HEK293T (cell line): ENCODE data around the gene PCDH19.

Source experiments
- CTCF ChIA-PET: fragments of 350-600 bp; formaldehyde crosslinking; extraction: SDS; loops from one replicate; lab custom pipeline; 2021; ENCODE audit warnings: antibody characterized with exemption, inconsistent platforms; lab: Yijun Ruan, JAX
- POLR2A ChIA-PET: fragments of 350-600 bp; formaldehyde crosslinking; extraction: SDS; loops from one replicate; lab custom pipeline; 2020; ENCODE audit warnings: antibody characterized with exemption, inconsistent platforms; lab: Yijun Ruan, JAX
- DNase-seq: peaks from one replicate; pipeline ENCODE4 v3.0.0; 2012; ENCODE audit warnings: mixed read lengths; ENCODE audit errors: extremely low spot score
- ARNT ChIP-seq: fragments of 450-650 bp; IDR thresholded peaks from 2 replicates; pipeline ENCODE4 v1.6.1; 2017; ENCODE audit warnings: mild to moderate bottlenecking
- BHLHE40 ChIP-seq: fragments of 450-650 bp; IDR thresholded peaks from 2 replicates; pipeline ENCODE4 v1.6.1; 2016; ENCODE audit warnings: mild to moderate bottlenecking, moderate library complexity, borderline replicate concordance
- CTBP1 ChIP-seq: fragments of 450-650 bp; IDR thresholded peaks from 2 replicates; pipeline ENCODE4 v1.6.1; 2016; ENCODE audit warnings: borderline replicate concordance
- ELF4 ChIP-seq: fragments of 450-650 bp; IDR thresholded peaks from 2 replicates; pipeline ENCODE4 v1.6.1; 2017; ENCODE audit warnings: antibody characterized with exemption
- FOXA1 ChIP-seq: fragments of 450-650 bp; IDR thresholded peaks from 2 replicates; pipeline ENCODE4 v1.6.1; 2016; ENCODE audit warnings: mild to moderate bottlenecking
- FOXK2 ChIP-seq: fragments of 450-650 bp; IDR thresholded peaks from 2 replicates; pipeline ENCODE4 v1.6.1; 2016; ENCODE audit warnings: mild to moderate bottlenecking
- FOXM1 ChIP-seq: fragments of 450-650 bp; IDR thresholded peaks from 2 replicates; pipeline ENCODE4 v1.6.1; 2017; ENCODE audit warnings: mild to moderate bottlenecking, borderline replicate concordance
- HDGF ChIP-seq: fragments of 450-650 bp; IDR thresholded peaks from 2 replicates; pipeline ENCODE4 v1.6.1; 2017; ENCODE audit warnings: antibody characterized with exemption, borderline replicate concordance
- L3MBTL2 ChIP-seq: fragments of 450-650 bp; conservative IDR thresholded peaks from 2 replicates; pipeline ENCODE4 v1.6.1; 2016; ENCODE audit warnings: mild to moderate bottlenecking
- LEF1 ChIP-seq: fragments of 450-650 bp; IDR thresholded peaks from 2 replicates; pipeline ENCODE4 v1.6.1; 2017; ENCODE audit warnings: mild to moderate bottlenecking, borderline replicate concordance
- NFRKB ChIP-seq: fragments of 450-650 bp; IDR thresholded peaks from 2 replicates; pipeline ENCODE4 v1.6.1; 2016; ENCODE audit warnings: mild to moderate bottlenecking, moderate library complexity
- SP1 ChIP-seq: fragments of 450-650 bp; IDR thresholded peaks from 2 replicates; pipeline ENCODE4 v1.6.1; 2017
- SUZ12 ChIP-seq: fragments of 450-650 bp; IDR thresholded peaks from 2 replicates; pipeline ENCODE4 v1.6.1; 2016; ENCODE audit warnings: mild to moderate bottlenecking
- TARDBP ChIP-seq: fragments of 450-650 bp; IDR thresholded peaks from 2 replicates; pipeline ENCODE4 v1.6.1; 2016
- ZNF384 ChIP-seq: fragments of 450-650 bp; IDR thresholded peaks from 2 replicates; pipeline ENCODE4 v1.6.1; 2016
- TF ChIP-seq, protein P1 (sequence below): fragments of 450-650 bp; IDR thresholded peaks from 2 replicates; pipeline ENCODE4 v1.6.1; 2016

The PCDH19 gene

DNA sequence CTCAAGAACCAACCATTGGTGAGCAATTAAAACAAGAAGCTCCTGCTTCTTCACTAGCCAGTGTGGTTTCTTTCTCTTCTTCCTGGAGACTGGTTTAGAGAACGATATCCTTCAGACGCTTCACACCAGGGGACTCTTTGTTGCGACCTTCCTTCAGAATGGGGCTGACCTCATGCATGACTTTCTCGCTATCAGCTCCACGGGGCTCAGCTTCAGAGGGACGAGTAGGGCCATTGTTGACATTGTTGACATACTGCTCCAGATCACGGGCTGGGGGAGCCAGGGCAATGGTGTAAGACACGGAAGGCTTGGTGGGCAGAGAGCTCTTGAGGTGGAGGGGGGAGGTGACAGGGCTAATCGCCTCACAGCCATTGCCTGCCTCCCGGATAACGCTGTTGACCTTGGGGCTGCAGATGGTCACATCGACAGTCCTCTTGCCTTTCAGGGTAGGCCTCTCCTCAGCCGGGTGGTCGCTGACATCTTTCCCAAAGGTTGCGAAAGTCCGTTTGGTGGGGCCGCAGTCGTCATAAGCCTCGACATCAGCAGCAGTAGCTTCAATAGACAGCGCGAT is 113.8 kb downstream of the PCDH19 start:
- no peak for DNase-seq
- POLR2A ChIA-PET, result no interaction called here
- TF ChIP-seq SP1, result no peak
- TF ChIP-seq, protein P1, sequence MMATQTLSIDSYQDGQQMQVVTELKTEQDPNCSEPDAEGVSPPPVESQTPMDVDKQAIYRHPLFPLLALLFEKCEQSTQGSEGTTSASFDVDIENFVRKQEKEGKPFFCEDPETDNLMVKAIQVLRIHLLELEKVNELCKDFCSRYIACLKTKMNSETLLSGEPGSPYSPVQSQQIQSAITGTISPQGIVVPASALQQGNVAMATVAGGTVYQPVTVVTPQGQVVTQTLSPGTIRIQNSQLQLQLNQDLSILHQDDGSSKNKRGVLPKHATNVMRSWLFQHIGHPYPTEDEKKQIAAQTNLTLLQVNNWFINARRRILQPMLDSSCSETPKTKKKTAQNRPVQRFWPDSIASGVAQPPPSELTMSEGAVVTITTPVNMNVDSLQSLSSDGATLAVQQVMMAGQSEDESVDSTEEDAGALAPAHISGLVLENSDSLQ, result no peak
- TF ChIP-seq SUZ12, result no peak
- no peak for TF ChIP-seq FOXA1
- no peak for TF ChIP-seq L3MBTL2
- TF ChIP-seq ARNT, result no peak
- no peak for TF ChIP-seq ELF4
- TF ChIP-seq FOXK2, result no peak
- TF ChIP-seq HDGF, result no peak
- no peak for TF ChIP-seq BHLHE40
- no peak for TF ChIP-seq ZNF384
- no peak for TF ChIP-seq NFRKB
- TF ChIP-seq TARDBP, result no peak
- no peak for TF ChIP-seq LEF1
- no peak for TF ChIP-seq CTBP1
- CTCF ChIA-PET, result no interaction called here

DNA sequence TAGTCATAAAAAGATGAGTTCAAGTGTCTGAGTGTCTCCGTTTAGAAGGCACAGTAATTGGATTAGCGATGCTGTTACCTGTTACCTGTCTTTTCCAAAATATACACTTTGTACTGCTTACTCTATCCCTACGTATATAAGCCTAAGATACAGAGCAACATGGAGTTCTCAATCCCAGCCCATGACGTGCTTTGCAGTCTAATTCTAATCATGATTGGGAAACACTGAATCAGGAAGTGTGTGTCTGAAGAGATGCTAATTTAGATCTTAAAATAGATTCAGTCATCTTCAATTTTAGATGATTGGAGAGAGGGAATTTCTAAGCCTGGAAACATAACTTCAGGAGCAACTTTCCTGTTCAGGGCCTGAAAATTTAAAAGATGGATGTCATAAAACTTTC is 115.1 kb downstream of the PCDH19 start:
- POLR2A ChIA-PET, result no interaction called here
- TF ChIP-seq SP1, result no peak
- no peak for TF ChIP-seq L3MBTL2
- no peak for TF ChIP-seq HDGF
- no peak for TF ChIP-seq SUZ12
- no peak for TF ChIP-seq FOXA1
- no peak for DNase-seq
- CTCF ChIA-PET, result no interaction called here

DNA sequence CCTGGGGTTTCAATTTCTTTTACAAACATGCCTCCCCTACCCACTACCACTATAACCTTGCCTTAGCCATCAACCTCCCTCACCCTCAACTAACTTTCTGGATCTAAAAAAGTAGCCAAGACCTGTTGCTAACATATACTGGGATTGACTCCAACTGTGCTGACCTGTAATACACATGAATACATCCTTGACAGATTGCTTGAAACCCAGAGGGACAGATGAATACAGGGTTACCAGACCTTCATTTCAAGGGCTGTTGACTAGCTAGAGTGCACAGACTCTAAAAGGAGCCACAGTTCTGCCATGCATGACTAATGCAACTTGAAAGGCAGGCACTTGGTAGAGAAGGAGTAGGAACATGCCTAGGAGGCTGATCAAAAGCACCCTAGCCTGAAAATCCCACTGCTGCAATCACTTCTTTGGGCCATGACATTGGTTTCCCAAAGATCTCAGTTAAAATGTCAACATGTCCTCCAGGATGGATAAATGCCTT is 121.0 kb downstream of the PCDH19 start:
- ChIA-PET POLR2A (no interaction called here), CTCF (no interaction called here)
- TF ChIP-seq FOXK2 (no peak), TARDBP (no peak)
- no peak for DNase-seq

DNA sequence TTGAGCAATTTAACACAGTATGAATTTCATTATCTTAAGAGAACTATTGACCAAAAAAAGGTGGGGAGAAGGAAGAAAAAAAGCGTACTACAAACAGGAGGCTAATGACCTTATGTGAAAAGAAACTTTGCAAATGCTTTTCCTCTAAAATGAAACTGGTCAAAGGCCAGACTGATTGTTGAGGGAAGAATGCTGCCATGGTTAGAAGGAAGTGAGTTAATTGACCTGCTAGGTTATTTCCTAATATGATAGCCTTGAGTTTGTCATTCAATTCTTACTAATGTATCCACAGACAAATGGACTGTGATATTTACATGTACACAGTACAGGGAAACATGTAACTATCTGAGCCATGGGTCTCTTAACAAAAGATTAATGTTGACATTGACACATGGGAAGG is 132.8 kb downstream of the PCDH19 start:
- ChIA-PET CTCF (no interaction called here), POLR2A (no interaction called here)
- TF ChIP-seq LEF1 (no peak), TARDBP (no peak), FOXK2 (no peak), ELF4 (no peak), ARNT (no peak), CTBP1 (no peak), ZNF384 (no peak), BHLHE40 (no peak), FOXA1 (no peak), SP1 (no peak), NFRKB (no peak), L3MBTL2 (no peak), HDGF (no peak)
- TF ChIP-seq, protein P1, result no peak
- DNase-seq, result no peak

DNA sequence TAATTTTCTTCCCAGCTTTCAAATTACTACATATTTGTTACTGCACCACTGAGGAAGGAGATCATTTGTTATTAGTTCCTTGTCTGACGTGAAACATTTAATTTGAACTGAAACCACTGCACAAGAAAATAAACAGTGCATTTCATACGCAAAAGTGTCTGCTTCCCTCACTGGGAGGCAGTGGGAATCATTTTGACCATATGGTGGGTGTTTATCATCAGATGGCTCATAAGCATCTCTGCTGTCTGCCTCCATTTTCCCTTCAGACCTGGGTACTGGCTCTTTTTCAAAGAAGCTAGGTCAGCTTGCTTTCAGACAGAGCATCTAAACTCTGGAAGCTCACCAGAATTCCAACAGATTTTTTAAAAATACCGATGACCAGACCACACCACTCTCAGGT is 135.2 kb downstream of the PCDH19 start:
- no peak for DNase-seq
- TF ChIP-seq L3MBTL2 (no peak), BHLHE40 (no peak), HDGF (no peak), NFRKB (no peak), SUZ12 (no peak), FOXA1 (no peak), LEF1 (no peak), SP1 (no peak), FOXM1 (no peak)
- ChIA-PET CTCF (no interaction called here), POLR2A (no interaction called here)

DNA sequence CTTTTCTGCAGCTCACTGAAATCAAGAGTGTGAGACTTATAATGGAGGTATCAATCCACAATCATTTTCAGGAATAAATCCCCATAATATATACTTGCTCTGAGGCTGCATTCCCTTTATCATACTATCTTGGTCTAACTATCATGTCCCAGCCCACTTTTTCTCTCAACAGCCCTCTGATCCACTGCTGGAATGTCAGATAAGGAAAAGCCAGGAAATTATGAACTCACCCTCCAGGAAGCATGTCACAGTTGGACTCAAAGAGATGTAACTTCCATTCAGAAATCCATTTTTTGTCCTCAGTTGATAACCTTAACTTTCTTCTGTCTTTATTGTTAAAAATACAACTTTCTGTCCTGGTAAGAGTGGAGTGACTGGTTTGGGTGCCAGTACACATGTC is 144.9 kb downstream of the PCDH19 start:
- POLR2A ChIA-PET, result no interaction called here
- TF ChIP-seq SUZ12 (no peak), FOXK2 (no peak), ELF4 (no peak), ARNT (no peak), SP1 (no peak), NFRKB (no peak), CTBP1 (no peak), TARDBP (no peak)
- TF ChIP-seq, protein P1, result no peak
- CTCF ChIA-PET, result no interaction called here
- no peak for DNase-seq

DNA sequence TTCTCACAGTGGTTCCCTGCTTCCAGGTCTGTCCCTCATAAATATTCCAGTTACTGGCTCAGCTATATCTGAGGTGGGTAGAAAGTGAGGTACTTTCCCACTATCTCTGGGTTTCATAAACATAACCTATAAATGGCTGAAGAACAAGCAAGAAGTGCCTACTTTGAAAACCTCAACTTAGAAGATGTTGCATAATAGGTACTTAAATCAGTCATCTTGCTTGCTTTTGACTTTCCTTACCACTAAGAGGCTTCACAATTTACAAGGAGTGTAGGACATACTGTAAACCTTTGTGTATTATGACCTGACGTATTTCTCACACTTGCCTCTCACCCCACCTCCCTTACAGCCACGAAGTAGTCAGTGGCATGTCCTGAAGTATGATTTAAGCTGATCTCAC is 145.9 kb downstream of the PCDH19 start:
- POLR2A ChIA-PET, result no interaction called here
- no peak for DNase-seq
- CTCF ChIA-PET, result no interaction called here
- TF ChIP-seq FOXK2, result no peak
- TF ChIP-seq ELF4, result no peak
- no peak for TF ChIP-seq NFRKB
- TF ChIP-seq FOXM1, result no peak
- no peak for TF ChIP-seq LEF1
- TF ChIP-seq BHLHE40, result no peak
- no peak for TF ChIP-seq ZNF384
- no peak for TF ChIP-seq HDGF
- no peak for TF ChIP-seq FOXA1
- TF ChIP-seq, protein P1, result no peak
- no peak for TF ChIP-seq L3MBTL2
- no peak for TF ChIP-seq CTBP1
- no peak for TF ChIP-seq SP1
- TF ChIP-seq SUZ12, result no peak
- TF ChIP-seq TARDBP, result no peak
- TF ChIP-seq ARNT, result no peak
